ENCODE measurements around the gene SGCE. TPM values are rescaled to one million over a fixed set of nuclear protein-coding genes. Genes with fewer than 3 reads are reported as not detected.

Gene SGCE
- total RNA-seq, 4 donors from 2014 or later = 51.4 to 130 (median 115) TPM

DNA sequence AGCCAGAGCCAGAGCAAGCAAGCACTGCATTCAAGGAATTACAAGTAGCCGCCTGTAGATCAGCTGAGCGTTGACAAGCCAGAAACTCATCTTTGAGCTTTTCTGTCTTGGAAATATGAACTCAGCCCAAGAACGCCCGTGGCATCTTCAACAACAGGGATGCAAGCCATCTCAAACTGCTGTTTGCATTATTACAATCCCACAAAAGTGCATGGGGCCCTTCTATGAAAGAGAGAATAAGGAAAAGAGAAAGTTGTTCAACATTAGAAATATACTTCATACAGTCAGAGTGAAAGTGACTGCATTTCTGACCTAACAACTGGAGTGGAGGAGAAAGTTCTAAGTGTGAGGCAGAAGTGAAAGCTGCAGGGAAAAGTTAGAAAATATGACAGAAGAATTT is 6.5 kb downstream of the SGCE start:
- TF ChIP-seq, protein P1, sequence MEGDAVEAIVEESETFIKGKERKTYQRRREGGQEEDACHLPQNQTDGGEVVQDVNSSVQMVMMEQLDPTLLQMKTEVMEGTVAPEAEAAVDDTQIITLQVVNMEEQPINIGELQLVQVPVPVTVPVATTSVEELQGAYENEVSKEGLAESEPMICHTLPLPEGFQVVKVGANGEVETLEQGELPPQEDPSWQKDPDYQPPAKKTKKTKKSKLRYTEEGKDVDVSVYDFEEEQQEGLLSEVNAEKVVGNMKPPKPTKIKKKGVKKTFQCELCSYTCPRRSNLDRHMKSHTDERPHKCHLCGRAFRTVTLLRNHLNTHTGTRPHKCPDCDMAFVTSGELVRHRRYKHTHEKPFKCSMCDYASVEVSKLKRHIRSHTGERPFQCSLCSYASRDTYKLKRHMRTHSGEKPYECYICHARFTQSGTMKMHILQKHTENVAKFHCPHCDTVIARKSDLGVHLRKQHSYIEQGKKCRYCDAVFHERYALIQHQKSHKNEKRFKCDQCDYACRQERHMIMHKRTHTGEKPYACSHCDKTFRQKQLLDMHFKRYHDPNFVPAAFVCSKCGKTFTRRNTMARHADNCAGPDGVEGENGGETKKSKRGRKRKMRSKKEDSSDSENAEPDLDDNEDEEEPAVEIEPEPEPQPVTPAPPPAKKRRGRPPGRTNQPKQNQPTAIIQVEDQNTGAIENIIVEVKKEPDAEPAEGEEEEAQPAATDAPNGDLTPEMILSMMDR (IDR thresholded peaks at IDR 0.05) = no peak
- no peak for ATAC-seq (ENCODE audit: low FRiP score)
- no peak for DNase-seq (ENCODE audit: low spot score)

DNA sequence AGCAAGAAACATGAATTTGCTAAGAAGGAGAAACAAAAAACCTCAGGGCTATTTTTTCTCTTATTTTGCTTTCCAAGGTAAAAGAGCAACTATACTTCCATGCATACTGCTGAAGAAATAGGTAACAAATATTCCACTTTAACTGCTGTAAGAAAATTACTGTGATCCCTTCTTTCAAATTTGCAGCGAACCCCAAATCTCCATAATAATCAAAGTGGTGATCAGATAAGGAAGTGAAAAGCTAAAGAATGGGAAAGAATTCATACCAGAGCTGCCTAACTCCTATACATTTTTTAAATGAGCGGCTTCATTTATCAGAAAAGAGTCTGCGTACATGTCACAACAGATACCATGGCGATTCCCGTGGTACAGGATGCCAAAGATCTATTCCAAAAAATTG is 7.2 kb downstream of the SGCE start:
- ATAC-seq (ENCODE audit: low FRiP score) (no peak), DNase-seq (ENCODE audit: low spot score) (no peak)
- TF ChIP-seq, protein P1 (IDR thresholded peaks at IDR 0.05) = no peak

DNA sequence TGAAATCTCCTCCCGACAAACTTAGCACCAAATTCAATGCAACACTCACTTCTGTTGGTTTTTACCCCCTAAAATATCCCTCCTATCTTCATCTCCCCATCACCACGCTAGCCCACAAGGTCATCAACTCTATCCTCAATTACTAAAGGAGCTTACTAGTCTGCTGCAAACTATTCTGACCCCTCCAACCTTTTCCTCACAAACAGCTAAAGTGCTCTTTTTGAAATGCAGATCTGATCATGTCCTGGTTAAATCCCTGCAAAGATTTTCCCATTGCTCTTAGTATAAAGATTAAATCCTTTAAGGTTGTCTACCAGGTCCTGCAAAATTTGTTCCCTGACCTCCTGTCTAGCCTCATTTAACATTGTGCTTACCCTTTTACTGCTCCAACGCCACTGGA is 8.6 kb downstream of the SGCE start:
- TF ChIP-seq, protein P1 (IDR thresholded peaks at IDR 0.05) = no peak
- ATAC-seq (ENCODE audit: low FRiP score) (no peak), DNase-seq (ENCODE audit: low spot score) (no peak)

DNA sequence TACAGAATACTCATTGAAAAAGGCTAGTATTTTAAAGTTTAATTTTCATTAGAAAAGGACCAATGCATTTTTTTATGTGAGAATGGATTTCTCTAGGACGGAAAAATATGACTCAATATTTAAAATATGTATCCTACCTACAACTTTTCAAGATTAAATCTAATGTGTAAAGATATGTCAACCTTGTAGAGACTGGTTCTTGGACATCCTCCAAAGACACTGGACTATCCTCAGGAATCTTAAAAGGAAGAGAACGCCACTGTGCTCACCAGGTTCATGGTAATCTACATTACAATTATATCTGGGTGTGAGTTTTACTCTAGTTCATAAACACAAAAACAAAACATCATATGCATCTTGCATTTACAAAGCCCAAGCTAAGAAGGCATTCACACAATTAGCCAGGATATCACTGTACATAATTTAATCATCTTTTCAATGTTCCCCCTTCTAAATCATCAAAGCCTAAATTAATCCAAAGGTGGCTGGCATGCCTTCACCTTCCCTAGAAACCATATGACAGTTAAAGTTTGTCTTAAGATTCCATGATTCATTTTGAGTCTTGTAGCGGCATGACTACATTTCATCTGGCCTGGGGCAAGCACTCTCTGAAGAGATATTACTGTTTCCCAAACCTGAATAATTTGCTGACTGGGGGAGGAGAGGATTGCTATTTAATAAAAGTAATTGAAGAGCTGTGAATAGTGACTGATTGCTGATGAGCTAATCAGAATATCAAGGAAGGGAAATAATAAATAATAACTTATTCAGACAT is 12.0 kb downstream of the SGCE start:
- DNase-seq (ENCODE audit: low spot score) = no peak
- ATAC-seq (ENCODE audit: low FRiP score) = no peak
- TF ChIP-seq, protein P1 (IDR thresholded peaks at IDR 0.05) = no peak

DNA sequence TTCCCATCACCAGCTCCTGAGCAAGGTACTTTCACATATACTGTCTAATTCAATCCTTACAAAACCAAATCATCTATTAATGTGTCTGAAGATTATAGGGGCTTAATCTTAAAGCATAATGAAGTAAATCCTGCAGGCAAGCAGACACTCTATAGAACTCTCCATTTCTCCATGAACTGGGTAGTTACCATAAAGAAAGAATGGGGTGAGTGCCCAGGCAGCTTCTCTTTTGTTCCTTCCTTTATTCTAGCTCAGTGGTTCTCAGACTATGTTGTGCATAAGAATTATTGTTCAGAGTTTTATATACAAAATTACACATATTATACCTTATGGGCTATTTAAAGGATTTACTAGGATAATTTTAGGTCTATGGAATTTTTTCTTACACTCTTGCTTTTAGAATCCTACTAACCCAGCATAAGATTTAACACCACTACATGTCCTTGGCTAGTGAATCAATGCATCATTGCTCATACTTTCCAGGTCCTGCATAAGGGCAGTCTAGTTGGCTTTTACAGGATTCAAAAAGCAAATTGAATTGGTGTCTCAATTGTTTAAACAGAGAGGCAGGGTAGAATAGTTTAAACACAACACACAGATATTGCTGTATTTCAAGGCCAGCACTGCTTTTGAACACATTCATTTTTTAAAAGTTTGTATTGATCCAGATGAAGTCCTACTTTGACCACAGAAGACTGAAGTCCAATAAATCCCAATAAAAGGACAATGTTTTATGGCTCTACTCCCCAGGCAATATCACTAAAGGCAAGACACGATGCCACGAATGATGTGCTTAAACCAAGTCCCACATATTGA is 12.9 kb downstream of the SGCE start:
- ATAC-seq (ENCODE audit: low FRiP score) (no peak), DNase-seq (ENCODE audit: low spot score) (no peak)
- TF ChIP-seq, protein P1 (IDR thresholded peaks at IDR 0.05) = no peak

DNA sequence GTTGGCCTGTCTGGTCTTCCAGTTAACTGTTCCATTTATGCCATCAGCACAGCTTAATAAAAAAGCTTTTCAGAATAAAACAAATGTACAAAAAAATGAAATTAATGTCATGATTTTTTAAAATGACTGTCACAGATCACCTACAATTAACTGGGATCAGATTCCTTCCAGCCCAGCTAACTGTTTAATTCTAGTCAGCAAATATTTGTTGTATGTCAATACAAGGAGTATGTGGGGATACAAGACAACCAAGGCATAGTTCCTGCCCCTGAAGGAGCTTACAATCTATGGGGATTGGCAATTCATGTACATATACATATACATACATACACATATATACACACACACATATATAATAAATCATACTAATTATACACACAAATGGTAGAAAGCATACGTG is 16.5 kb downstream of the SGCE start:
- TF ChIP-seq, protein P1 (IDR thresholded peaks at IDR 0.05) = no peak
- no peak for ATAC-seq (ENCODE audit: low FRiP score)
- no peak for DNase-seq (ENCODE audit: low spot score)
